Neural crest cell (in vitro differentiated cells): ENCODE measurements around the gene CCDC51. TPM values are rescaled to one million over a fixed set of nuclear protein-coding genes. Genes with fewer than 3 reads are reported as not detected.
A peak's percentile ranks its signal among the peaks of the same experiment; 100 is the strongest.

Source experiments
- DNase-seq: peaks from one replicate; pipeline ENCODE4 v3.0.0; 2021; ENCODE audit warnings: low read depth, mixed read lengths, low spot score
- H3K27ac Mint-ChIP-seq: one replicate; pipeline ENCODE4 v1.8.0; 2021; ENCODE audit warnings: mild to moderate bottlenecking, mixed read lengths; ENCODE audit not compliant: unreplicated experiment
- H3K27me3 Mint-ChIP-seq: 2 replicates; pipeline ENCODE4 v1.8.0; 2021; ENCODE audit warnings: low read depth, mild to moderate bottlenecking, mixed read lengths
- H3K36me3 Mint-ChIP-seq: 2 replicates; pipeline ENCODE4 v1.8.0; 2021; ENCODE audit warnings: low read depth, mild to moderate bottlenecking, mixed read lengths
- H3K4me1 Mint-ChIP-seq: 2 replicates; pipeline ENCODE4 v1.8.0; 2021; ENCODE audit warnings: mixed read lengths
- H3K4me3 Mint-ChIP-seq: one replicate; pipeline ENCODE4 v1.8.0; 2021; ENCODE audit warnings: mild to moderate bottlenecking, mixed read lengths
- H3K9me3 Mint-ChIP-seq: 2 replicates; pipeline ENCODE4 v1.8.0; 2021; ENCODE audit warnings: mixed read lengths
- total RNA-seq: library from RNA; stranded (reverse); gene quantifications from 2 replicates; pipeline ENCODE4 v1.2.1, GENCODE V29; 2021
- TF ChIP-seq, protein P1 (sequence below): fragments of 200-600 bp; sonication (generic); conservative IDR thresholded peaks from 2 replicates; pipeline ENCODE4 v1.5.0; 2021; ENCODE audit warnings: antibody characterized with exemption, mild to moderate bottlenecking

CCDC51 gene
- total RNA-seq, 1 donor from 2014 or later, result 12.4 TPM

DNA sequence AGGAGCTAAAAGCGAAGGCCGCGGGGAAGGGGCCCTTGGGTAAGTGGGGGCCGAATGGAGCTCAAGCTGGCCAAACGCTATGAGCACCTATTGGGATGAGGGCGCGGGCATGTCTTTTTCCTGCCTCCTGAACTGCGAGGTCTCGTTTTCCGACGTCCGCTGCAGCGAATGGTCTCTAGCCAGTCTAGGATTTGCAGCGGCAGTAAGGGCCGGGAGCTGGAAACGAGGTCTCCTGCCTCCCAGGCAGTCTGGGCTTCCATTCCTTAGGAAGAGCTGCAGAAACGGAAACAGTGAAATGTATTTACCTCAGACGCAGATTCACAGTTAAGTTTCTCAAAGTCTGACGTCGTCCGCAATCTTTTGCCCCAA is 655 bp upstream of the CCDC51 start:
- TF ChIP-seq, protein P1, sequence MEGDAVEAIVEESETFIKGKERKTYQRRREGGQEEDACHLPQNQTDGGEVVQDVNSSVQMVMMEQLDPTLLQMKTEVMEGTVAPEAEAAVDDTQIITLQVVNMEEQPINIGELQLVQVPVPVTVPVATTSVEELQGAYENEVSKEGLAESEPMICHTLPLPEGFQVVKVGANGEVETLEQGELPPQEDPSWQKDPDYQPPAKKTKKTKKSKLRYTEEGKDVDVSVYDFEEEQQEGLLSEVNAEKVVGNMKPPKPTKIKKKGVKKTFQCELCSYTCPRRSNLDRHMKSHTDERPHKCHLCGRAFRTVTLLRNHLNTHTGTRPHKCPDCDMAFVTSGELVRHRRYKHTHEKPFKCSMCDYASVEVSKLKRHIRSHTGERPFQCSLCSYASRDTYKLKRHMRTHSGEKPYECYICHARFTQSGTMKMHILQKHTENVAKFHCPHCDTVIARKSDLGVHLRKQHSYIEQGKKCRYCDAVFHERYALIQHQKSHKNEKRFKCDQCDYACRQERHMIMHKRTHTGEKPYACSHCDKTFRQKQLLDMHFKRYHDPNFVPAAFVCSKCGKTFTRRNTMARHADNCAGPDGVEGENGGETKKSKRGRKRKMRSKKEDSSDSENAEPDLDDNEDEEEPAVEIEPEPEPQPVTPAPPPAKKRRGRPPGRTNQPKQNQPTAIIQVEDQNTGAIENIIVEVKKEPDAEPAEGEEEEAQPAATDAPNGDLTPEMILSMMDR, result no peak

DNA sequence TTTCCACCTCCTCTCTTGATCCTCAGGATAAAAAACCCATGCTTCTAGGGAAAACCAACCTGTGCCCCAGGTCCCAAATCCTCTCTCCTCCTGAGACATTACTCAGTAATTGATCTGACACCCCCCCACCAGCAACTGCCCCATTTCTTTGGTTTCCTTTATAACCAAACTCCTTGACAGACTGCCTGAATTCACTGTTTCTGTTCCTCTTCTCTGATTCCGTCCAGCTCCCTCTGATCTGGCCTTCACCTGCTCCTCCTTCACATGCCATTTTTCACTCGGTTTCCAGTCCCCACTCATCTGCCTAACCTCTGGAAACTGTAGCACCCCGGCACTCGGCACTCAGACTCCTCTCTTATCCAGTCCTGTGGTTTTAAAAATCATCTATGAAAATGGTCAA is 2.1 kb downstream of the CCDC51 start:
- H3K4me3 Mint-ChIP-seq, result peak overlapping the region; percentile 52
- peaks cover 34% of the 10 kb centered on the region for H3K4me1 Mint-ChIP-seq
- H3K27me3 Mint-ChIP-seq, result no peaks in the 10 kb centered on the region
- TF ChIP-seq, protein P1, result no peak
- no peaks in the 10 kb centered on the region for H3K9me3 Mint-ChIP-seq
- no peak for DNase-seq
- no peak overlapping the region for H3K27ac Mint-ChIP-seq
- H3K36me3 Mint-ChIP-seq, result no peaks in the 10 kb centered on the region

More for the DNA sequence above, 655 bp upstream of the CCDC51 start:
- Mint-ChIP-seq H3K4me3 (peak overlapping the region; percentile 92), H3K27ac (no peak overlapping the region), H3K36me3 (peaks cover 2% of the 10 kb centered on the region), H3K9me3 (no peaks in the 10 kb centered on the region), H3K4me1 (peaks cover 29% of the 10 kb centered on the region), H3K27me3 (no peaks in the 10 kb centered on the region)
- no peak for DNase-seq

DNA sequence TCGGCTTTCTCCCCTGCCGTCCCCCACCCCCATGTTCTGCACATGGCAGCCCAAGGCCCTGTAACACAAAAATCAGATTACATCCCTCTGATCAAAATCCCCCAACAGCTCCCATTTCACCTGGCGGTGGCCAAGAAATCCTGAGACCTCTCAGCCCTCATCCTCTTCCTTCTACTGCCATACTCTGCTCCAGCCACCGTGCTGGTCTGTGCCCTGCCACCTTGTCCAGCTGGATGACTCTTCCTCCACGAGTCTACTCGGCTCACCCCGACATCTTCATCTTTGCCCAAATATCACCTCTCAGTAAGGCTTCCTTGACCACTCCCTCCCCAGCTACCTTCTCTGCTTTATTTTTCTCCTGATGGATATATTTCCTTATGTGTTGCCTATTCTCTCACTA is 3.1 kb downstream of the CCDC51 start:
- Mint-ChIP-seq H3K36me3 (peaks cover under 1% of the 10 kb centered on the region), H3K4me1 (peaks cover 34% of the 10 kb centered on the region), H3K9me3 (no peaks in the 10 kb centered on the region), H3K27ac (no peak overlapping the region), H3K4me3 (no peak overlapping the region), H3K27me3 (no peaks in the 10 kb centered on the region)
- no peak for DNase-seq
- TF ChIP-seq, protein P1, result no peak

DNA sequence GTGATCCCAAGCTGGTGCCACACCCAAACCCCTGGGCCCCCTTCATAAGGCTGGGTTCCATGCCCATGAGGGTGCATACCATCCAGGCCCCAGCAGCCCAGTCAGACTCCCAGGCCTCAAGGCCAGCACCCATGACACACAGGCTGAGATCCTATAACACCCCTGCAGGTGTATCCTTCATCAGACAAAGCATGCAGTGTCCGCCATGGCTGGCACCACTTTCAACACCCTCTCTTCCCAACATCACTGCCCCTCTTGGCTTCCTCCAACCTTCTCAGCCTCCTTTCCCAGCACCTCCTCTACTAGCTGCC is 3.5 kb downstream of the CCDC51 start:
- peaks cover 34% of the 10 kb centered on the region for H3K4me1 Mint-ChIP-seq
- H3K4me3 Mint-ChIP-seq, result no peak overlapping the region
- TF ChIP-seq, protein P1, result no peak
- no peaks in the 10 kb centered on the region for H3K9me3 Mint-ChIP-seq
- H3K27me3 Mint-ChIP-seq, result no peaks in the 10 kb centered on the region
- H3K36me3 Mint-ChIP-seq, result peaks cover 4% of the 10 kb centered on the region
- H3K27ac Mint-ChIP-seq, result no peak overlapping the region
- DNase-seq, result no peak

DNA sequence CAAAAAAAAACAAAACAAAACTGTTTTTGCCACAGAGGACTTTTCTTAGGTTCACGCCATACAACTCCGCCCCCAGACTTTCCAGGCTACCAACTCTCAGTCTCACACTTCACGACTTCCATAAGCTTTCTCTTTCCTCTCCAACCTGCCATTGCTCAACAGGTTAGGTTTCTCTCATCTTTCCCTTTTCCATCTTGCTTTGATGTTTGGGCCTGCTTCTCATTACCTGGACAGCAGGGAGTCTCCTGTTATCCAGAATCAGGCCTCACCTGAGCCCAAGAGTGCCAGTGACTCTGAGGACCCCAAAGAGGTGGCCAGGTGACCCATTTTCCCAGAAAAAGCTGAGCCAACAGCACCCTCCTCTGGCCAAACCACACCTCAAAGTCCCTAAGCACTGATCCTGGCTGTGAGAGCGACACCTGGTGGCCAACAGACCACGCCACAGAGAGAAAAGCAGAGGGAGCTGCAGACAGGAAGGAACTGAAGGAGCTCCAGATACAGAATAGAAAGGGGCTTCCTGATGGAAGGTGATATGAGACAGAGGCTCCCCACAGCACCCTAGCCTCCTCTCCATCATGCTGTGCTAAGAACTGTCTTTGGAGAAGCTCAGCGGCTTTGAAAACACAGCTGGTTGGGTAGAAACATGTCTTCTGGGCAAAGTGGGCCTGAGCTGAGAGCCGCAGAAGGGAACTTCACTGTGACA is 4.0 kb downstream of the CCDC51 start:
- TF ChIP-seq, protein P1, result peak; percentile 99
- peak; percentile 95 for DNase-seq
- H3K4me1 Mint-ChIP-seq, result peaks cover 36% of the 10 kb centered on the region
- H3K27me3 Mint-ChIP-seq, result no peaks in the 10 kb centered on the region
- H3K4me3 Mint-ChIP-seq, result no peak overlapping the region
- peaks cover 4% of the 10 kb centered on the region for H3K36me3 Mint-ChIP-seq
- H3K27ac Mint-ChIP-seq, result no peak overlapping the region
- no peaks in the 10 kb centered on the region for H3K9me3 Mint-ChIP-seq

DNA sequence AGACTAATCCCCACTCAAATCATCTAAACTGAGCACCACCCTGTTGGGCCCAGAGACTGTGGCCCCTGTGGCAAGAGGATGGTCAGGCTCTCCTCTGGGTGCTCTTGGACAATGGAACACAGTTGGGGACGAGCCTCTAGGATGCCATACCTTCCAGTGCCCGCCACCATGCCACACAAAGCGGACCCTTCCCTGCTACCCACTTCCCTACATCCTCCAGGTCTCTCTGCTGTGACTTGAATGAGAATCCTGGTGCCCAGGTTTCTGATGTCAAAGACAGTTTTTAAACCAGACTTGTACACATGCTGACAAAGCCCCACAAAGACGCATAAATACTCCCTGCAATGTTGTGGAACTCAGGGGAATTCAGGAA is 4.7 kb downstream of the CCDC51 start:
- no peak overlapping the region for H3K27ac Mint-ChIP-seq
- peak overlapping the region; percentile 42 for H3K4me3 Mint-ChIP-seq
- peaks cover 4% of the 10 kb centered on the region for H3K36me3 Mint-ChIP-seq
- TF ChIP-seq, protein P1, result no peak
- H3K9me3 Mint-ChIP-seq, result no peaks in the 10 kb centered on the region
- DNase-seq, result no peak
- no peaks in the 10 kb centered on the region for H3K27me3 Mint-ChIP-seq
- H3K4me1 Mint-ChIP-seq, result peaks cover 38% of the 10 kb centered on the region
